Measurements from ENCODE around the gene CANX.

CANX gene

DNA sequence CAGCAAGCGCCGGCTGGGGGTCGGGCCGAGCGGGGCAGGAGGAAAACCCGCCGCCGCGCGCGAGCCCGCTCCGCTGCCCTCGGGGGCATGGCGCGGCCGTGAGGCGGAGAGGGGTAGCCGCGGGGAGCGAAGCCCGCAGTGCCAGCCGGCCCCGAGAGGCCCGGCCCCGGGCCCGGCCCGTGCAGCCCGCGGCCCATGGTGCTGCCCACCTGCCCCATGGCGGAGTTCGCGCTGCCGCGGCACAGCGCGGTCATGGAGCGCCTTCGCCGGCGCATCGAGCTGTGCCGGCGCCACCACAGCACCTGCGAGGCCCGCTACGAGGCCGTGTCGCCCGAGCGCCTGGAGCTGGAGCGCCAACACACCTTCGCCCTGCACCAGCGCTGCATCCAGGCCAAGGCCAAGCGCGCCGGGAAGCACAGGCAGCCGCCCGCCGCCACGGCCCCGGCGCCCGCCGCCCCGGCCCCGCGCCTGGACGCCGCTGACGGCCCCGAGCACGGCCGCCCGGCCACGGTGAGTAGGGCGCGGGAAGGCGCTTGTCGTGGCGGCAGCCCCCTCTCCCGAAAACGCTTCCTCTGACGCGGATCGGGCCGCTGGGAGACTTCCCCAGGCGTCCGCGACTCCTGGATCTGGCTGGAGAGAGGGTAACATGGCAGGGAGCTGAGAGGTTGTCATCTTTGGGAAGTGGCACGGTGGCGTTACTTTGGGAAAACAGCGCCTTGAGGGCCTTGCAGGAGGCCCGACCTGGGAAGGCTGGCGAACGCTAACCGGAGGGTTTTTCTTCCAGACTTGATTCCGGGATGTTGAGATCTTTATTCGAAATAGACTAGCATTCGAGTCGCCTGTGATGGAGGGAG is 34.4 kb downstream of the CANX start:
- peak overlapping the region; percentile 86 to 97 for H3K23ac ChIP-seq (ENCODE audit: low read length in 2 of 2)
- H3K9me3 ChIP-seq (ENCODE audit: control insufficient read depth, low read length): no peaks in the 10 kb centered on the region
- under 1% methylated on average over 62 of the region's 101 CpGs for WGBS
- H3K4me1 ChIP-seq (ENCODE audit: control insufficient read depth, insufficient read depth, low read depth, low read length): peaks cover 8% of the 10 kb centered on the region
- H3K18ac ChIP-seq (ENCODE audit: low read depth in 1 of 2, low read length in 2 of 2): peak overlapping the region; percentile 93 to 95
- peak overlapping the region; percentile 92 for H3K9ac ChIP-seq (ENCODE audit: low read length)
- peak overlapping the region; percentile 95 to 99 for H3K4ac ChIP-seq (ENCODE audit: low read depth in 1 of 2, low read length in 2 of 2)
- peak overlapping the region; percentile 90 for H2BK15ac ChIP-seq (ENCODE audit: low read depth, poor library complexity, severe bottlenecking)
- peaks cover 15 to 36% of the 10 kb centered on the region in 2 experiments for H3K36me3 ChIP-seq (ENCODE audit: control insufficient read depth in 1 of 2, insufficient read depth in 2 of 2, low read depth in 1 of 2, low read length in 2 of 2)
- H2BK5ac ChIP-seq (ENCODE audit: low read depth, low read length, poor library complexity, severe bottlenecking): peak overlapping the region; percentile 89
- no peak overlapping the region for H2AK5ac ChIP-seq (ENCODE audit: low read length, severe bottlenecking)
- peak overlapping the region; percentile 90 for H2BK120ac ChIP-seq (ENCODE audit: low read depth, low read length)
- H3K27me3 ChIP-seq (ENCODE audit: control insufficient read depth in 1 of 2, insufficient read depth in 1 of 2, low read length in 2 of 2): no peaks in the 10 kb centered on the region
- DNase-seq: peak; percentile 55
- peak overlapping the region; percentile 92 to 97 for H3K4me3 ChIP-seq (ENCODE audit: insufficient read depth in 1 of 2, low read depth in 1 of 2, low read length in 2 of 2)
- H3K4me2 ChIP-seq (ENCODE audit: low read length, poor library complexity, severe bottlenecking): peak overlapping the region; percentile 72
- peak overlapping the region; percentile 10 for H3K27ac ChIP-seq (ENCODE audit: low read length, poor library complexity, severe bottlenecking)
- H3K79me1 ChIP-seq (replicated peaks; ENCODE audit: low read length, poor library complexity, severe bottlenecking): no peaks in the 10 kb centered on the region
- peak overlapping the region in 1 of 2 experiments; percentile 63 for H2BK12ac ChIP-seq (ENCODE audit: low read length in 2 of 2)
- peak overlapping the region; percentile 85 for H4K91ac ChIP-seq (ENCODE audit: low read length)
- peak overlapping the region; percentile 84 for H2AFZ ChIP-seq (ENCODE audit: low read depth, low read length)
- peak overlapping the region; percentile 96 for H4K8ac ChIP-seq (ENCODE audit: low read length)
- H3K14ac ChIP-seq (ENCODE audit: low read length in 2 of 2): peak overlapping the region; percentile 66 to 97

DNA sequence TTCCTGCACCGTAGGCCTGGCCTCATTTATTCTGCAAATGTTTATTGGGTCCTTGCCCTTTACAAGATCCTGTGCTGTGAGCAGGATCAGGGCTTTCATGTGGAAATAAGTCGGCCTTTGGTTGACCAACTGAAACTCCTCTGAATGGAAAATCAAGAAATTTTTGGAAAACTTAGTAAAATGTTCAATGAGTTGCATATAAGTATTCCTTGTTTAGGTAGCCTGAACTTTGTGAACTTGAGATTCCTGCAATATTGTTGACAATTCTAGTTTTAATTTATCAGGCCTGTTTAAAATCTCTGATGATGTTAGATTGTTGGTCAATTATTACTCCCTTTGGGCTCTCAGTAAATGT is 35.0 kb downstream of the CANX start:
- peak overlapping the region; percentile 72 for H3K4me2 ChIP-seq (ENCODE audit: low read length, poor library complexity, severe bottlenecking)
- H3K79me1 ChIP-seq (replicated peaks; ENCODE audit: low read length, poor library complexity, severe bottlenecking): no peaks in the 10 kb centered on the region
- H3K27ac ChIP-seq (ENCODE audit: low read length, poor library complexity, severe bottlenecking): peak overlapping the region; percentile 10
- no peaks in the 10 kb centered on the region for H3K27me3 ChIP-seq (ENCODE audit: control insufficient read depth in 1 of 2, insufficient read depth in 1 of 2, low read length in 2 of 2)
- H3K4me1 ChIP-seq (ENCODE audit: control insufficient read depth, insufficient read depth, low read depth, low read length): peaks cover 8% of the 10 kb centered on the region
- H4K8ac ChIP-seq (ENCODE audit: low read length): no peak overlapping the region
- H3K9me3 ChIP-seq (ENCODE audit: control insufficient read depth, low read length): no peaks in the 10 kb centered on the region
- no peak overlapping the region for H2BK120ac ChIP-seq (ENCODE audit: low read depth, low read length)
- H3K4ac ChIP-seq (ENCODE audit: low read depth in 1 of 2, low read length in 2 of 2): peak overlapping the region in 1 of 2 experiments; percentile 95
- H3K36me3 ChIP-seq (ENCODE audit: control insufficient read depth in 1 of 2, insufficient read depth in 2 of 2, low read depth in 1 of 2, low read length in 2 of 2): peaks cover 15 to 33% of the 10 kb centered on the region in 2 experiments
- peak overlapping the region; percentile 92 for H3K9ac ChIP-seq (ENCODE audit: low read length)
- H3K4me3 ChIP-seq (ENCODE audit: insufficient read depth in 1 of 2, low read depth in 1 of 2, low read length in 2 of 2): peak overlapping the region; percentile 92 to 97
- WGBS: 2% methylated on average over 2 of the region's 2 CpGs
- H3K14ac ChIP-seq (ENCODE audit: low read length in 2 of 2): no peak overlapping the region
- H2BK5ac ChIP-seq (ENCODE audit: low read depth, low read length, poor library complexity, severe bottlenecking): no peak overlapping the region
- H3K18ac ChIP-seq (ENCODE audit: low read depth in 1 of 2, low read length in 2 of 2): no peak overlapping the region
- H2AFZ ChIP-seq (ENCODE audit: low read depth, low read length): no peak overlapping the region
- peak overlapping the region in 1 of 2 experiments; percentile 97 for H3K23ac ChIP-seq (ENCODE audit: low read length in 2 of 2)
- H2BK12ac ChIP-seq (ENCODE audit: low read length in 2 of 2): no peak overlapping the region
- no peak overlapping the region for H2AK5ac ChIP-seq (ENCODE audit: low read length, severe bottlenecking)
- H2BK15ac ChIP-seq (ENCODE audit: low read depth, poor library complexity, severe bottlenecking): no peak overlapping the region
- no peak overlapping the region for H4K91ac ChIP-seq (ENCODE audit: low read length)
- no peak for DNase-seq

DNA sequence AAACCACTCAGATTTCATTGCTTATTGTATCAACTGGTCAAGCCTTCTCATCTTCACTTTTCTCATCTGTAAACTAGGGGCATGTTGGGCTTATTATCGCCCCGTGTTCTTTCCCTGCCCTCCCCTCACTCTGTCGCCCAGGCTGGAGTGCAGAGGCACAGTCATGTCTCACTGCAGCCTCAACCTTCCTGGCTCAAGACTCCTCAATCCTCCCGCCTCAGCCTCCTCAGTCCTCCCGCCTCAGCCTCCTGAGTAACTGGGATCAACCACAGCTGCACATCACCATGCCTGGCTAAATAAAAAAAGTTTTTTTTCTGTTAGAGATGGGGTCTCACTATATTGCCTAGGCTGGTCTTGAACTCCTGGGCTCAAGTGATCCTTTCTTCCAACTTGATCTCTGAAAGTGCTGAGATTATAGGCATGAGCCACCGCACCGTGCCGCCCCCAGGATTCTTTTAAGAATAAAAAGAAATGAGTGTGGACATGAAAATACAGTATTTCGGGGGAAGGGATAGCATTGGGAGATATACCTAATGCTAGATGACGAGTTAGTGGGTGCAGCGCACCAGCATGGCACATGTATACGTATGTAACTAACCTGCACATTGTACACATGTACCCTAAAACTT is 35.9 kb downstream of the CANX start:
- Histone ChIP-seq H3K4me3 (ENCODE audit: insufficient read depth in 1 of 2, low read depth in 1 of 2, low read length in 2 of 2) (peak overlapping the region in 1 of 2 experiments; percentile 92), H3K4me1 (ENCODE audit: control insufficient read depth, insufficient read depth, low read depth, low read length) (peaks cover 8% of the 10 kb centered on the region), H3K9me3 (ENCODE audit: control insufficient read depth, low read length) (no peaks in the 10 kb centered on the region), H4K91ac (ENCODE audit: low read length) (no peak overlapping the region), H3K27ac (ENCODE audit: low read length, poor library complexity, severe bottlenecking) (no peak overlapping the region), H2AK5ac (ENCODE audit: low read length, severe bottlenecking) (no peak overlapping the region), H2BK15ac (ENCODE audit: low read depth, poor library complexity, severe bottlenecking) (no peak overlapping the region), H3K18ac (ENCODE audit: low read depth in 1 of 2, low read length in 2 of 2) (no peak overlapping the region), H3K79me1 (replicated peaks; ENCODE audit: low read length, poor library complexity, severe bottlenecking) (no peaks in the 10 kb centered on the region), H3K9ac (ENCODE audit: low read length) (peak overlapping the region; percentile 92), H3K14ac (ENCODE audit: low read length in 2 of 2) (no peak overlapping the region), H3K4me2 (ENCODE audit: low read length, poor library complexity, severe bottlenecking) (peak overlapping the region; percentile 86), H3K4ac (ENCODE audit: low read depth in 1 of 2, low read length in 2 of 2) (no peak overlapping the region), H3K27me3 (ENCODE audit: control insufficient read depth in 1 of 2, insufficient read depth in 1 of 2, low read length in 2 of 2) (no peaks in the 10 kb centered on the region), H3K23ac (ENCODE audit: low read length in 2 of 2) (peak overlapping the region in 1 of 2 experiments; percentile 83), H4K8ac (ENCODE audit: low read length) (no peak overlapping the region), H2BK5ac (ENCODE audit: low read depth, low read length, poor library complexity, severe bottlenecking) (no peak overlapping the region), H2BK12ac (ENCODE audit: low read length in 2 of 2) (no peak overlapping the region), H3K36me3 (ENCODE audit: control insufficient read depth in 1 of 2, insufficient read depth in 2 of 2, low read depth in 1 of 2, low read length in 2 of 2) (peaks cover 12 to 25% of the 10 kb centered on the region in 2 experiments), H2BK120ac (ENCODE audit: low read depth, low read length) (no peak overlapping the region), H2AFZ (ENCODE audit: low read depth, low read length) (no peak overlapping the region)
- no peak for DNase-seq
- 74% methylated on average over 6 of the region's 12 CpGs for WGBS

DNA sequence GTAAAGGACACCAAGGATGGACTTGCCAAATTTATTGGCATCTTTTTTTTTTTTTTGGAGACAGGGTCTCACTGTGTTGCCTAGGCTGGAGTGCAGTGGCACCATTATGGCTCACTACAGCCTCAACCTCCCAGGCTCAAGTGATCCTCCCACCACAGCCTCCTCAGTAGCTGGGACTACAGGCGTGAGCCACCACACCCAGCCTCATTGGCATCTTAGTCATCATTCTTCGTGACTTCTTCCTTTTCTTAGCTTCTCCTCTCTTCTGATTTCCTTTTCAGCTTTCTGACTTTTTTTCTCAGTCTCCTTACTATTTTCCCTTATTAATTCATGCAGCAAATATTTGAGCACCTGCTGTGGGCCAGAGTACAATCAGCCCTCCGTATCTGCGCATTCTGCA is 40.0 kb downstream of the CANX start:
- Histone ChIP-seq H3K4me2 (ENCODE audit: low read length, poor library complexity, severe bottlenecking) (no peak overlapping the region), H3K9me3 (ENCODE audit: control insufficient read depth, low read length) (no peaks in the 10 kb centered on the region)

More for the DNA sequence above, 40.0 kb downstream of the CANX start:
- Histone ChIP-seq H3K23ac (ENCODE audit: low read length in 2 of 2) (no peak overlapping the region), H3K9ac (ENCODE audit: low read length) (no peak overlapping the region), H3K14ac (ENCODE audit: low read length in 2 of 2) (no peak overlapping the region), H4K8ac (ENCODE audit: low read length) (no peak overlapping the region), H3K18ac (ENCODE audit: low read depth in 1 of 2, low read length in 2 of 2) (no peak overlapping the region), H2AK5ac (ENCODE audit: low read length, severe bottlenecking) (no peak overlapping the region), H3K4me3 (ENCODE audit: insufficient read depth in 1 of 2, low read depth in 1 of 2, low read length in 2 of 2) (no peak overlapping the region), H2BK12ac (ENCODE audit: low read length in 2 of 2) (no peak overlapping the region), H2BK5ac (ENCODE audit: low read depth, low read length, poor library complexity, severe bottlenecking) (no peak overlapping the region), H3K27ac (ENCODE audit: low read length, poor library complexity, severe bottlenecking) (no peak overlapping the region), H2BK15ac (ENCODE audit: low read depth, poor library complexity, severe bottlenecking) (no peak overlapping the region), H2AFZ (ENCODE audit: low read depth, low read length) (no peak overlapping the region), H3K79me1 (replicated peaks; ENCODE audit: low read length, poor library complexity, severe bottlenecking) (no peaks in the 10 kb centered on the region), H3K4me1 (ENCODE audit: control insufficient read depth, insufficient read depth, low read depth, low read length) (peaks cover 6% of the 10 kb centered on the region), H3K27me3 (ENCODE audit: control insufficient read depth in 1 of 2, insufficient read depth in 1 of 2, low read length in 2 of 2) (no peaks in the 10 kb centered on the region), H4K91ac (ENCODE audit: low read length) (no peak overlapping the region), H3K4ac (ENCODE audit: low read depth in 1 of 2, low read length in 2 of 2) (no peak overlapping the region), H2BK120ac (ENCODE audit: low read depth, low read length) (no peak overlapping the region), H3K36me3 (ENCODE audit: control insufficient read depth in 1 of 2, insufficient read depth in 2 of 2, low read depth in 1 of 2, low read length in 2 of 2) (peaks cover 9 to 12% of the 10 kb centered on the region in 2 experiments)
- 80% methylated on average over 2 of the region's 4 CpGs for WGBS
- DNase-seq: no peak
